K562 treated with DMSO at 1 percent for 12 hours (cell line): ENCODE data around the gene NOTO. TPM values are rescaled to one million over a fixed set of nuclear protein-coding genes. Genes with fewer than 3 reads are reported as not detected.

Source experiments
- total RNA-seq: library from RNA; unstranded; fragments of 300-600 nt; gene quantifications from 2 replicates; pipeline ENCODE4 v1.2.3, GENCODE V29; 2022; ENCODE audit not compliant: insufficient read depth

Gene NOTO, protein sequence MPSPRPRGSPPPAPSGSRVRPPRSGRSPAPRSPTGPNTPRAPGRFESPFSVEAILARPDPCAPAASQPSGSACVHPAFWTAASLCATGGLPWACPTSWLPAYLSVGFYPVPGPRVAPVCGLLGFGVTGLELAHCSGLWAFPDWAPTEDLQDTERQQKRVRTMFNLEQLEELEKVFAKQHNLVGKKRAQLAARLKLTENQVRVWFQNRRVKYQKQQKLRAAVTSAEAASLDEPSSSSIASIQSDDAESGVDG
- not detected in 2 replicates for total RNA-seq

GRCh38 chr2:73202156-73203054 lies at the start of gene NOTO:
Gene NOTO (plus strand): TSS chr2:73202574. CDS start chr2:73202667, 93 bp downstream.

GRCh38 chr2:73214120-73215035 lies 12.0 kb downstream of the NOTO start, which contains the start of gene SMYD5:
Gene SMYD5 (plus strand): TSS chr2:73214245. CDS start chr2:73214267, 22 bp downstream.

GRCh38 chr2:73233154-73233931 lies 31.0 kb downstream of the NOTO start, which contains the start of gene PRADC1:
Gene PRADC1 (minus strand): TSS chr2:73233239. CDS start chr2:73233160, 79 bp downstream.

DNA sequence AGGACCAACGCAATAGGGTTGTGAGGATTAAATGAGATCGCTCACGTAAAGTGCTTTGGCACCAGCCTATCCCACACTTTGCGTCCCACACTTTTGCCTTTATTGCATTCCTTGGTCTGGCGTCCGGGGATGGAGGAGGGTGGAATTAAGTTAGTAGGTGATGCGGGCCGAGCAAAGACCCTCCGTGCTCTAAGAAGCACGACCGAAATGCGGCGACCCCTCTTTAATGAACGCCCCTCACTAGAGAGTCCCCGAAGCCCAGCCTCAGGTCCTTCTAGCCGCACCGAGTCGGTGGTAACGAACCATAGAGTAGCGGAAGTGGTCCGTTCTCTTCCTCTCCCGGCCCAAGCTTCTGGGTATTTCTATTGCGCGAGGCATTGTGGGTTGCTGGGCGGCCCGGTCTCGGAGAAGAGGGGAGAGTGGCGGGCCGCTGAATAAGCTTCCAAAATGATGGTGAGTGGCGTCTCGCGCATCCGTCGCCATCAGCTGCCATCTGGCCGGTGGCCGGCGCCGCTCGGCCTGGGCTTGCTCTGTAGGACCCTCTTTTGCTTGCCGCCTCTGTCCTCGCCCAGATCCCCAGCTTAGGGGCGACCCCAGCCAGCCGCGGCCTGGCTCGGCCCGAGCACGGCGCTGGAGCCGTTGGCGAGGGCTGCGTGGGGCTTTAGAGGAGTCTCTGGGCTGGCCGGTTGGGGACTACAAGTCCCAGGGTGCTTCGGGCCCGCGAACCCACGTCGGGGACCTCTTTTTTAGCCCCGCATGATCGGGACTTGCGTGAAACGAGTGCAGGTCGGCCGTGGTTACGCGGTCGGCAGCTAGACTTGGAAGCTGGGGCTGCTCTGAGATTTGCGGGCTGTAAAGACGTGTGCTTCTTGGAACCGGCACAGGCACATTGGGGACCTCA lies 31.8 kb downstream of the NOTO start, which contains the start of gene CCT7:
CCT7 (plus strand) TSS at position 377 of the 901 bp plus-strand sequence; CDS start at position 448, 71 bp downstream.

Other genes starting within 250 kb of the NOTO start
- gene SFXN5, start 130.9 kb upstream of the NOTO start, total RNA-seq: 14.9 and 23.7 TPM in 2 replicates
- 4.8 and 9.1 TPM in 2 replicates for gene RAB11FIP5, start 89.6 kb upstream of the NOTO start, total RNA-seq
- 11.6 and 15.1 TPM in 2 replicates for gene SMYD5, start 11.7 kb downstream of the NOTO start, total RNA-seq
- gene PRADC1, start 30.7 kb downstream of the NOTO start, total RNA-seq: 50.3 and 70.3 TPM in 2 replicates
- 379 and 386 TPM in 2 replicates for gene CCT7, start 31.7 kb downstream of the NOTO start, total RNA-seq
- gene FBXO41, start 81.9 kb downstream of the NOTO start, total RNA-seq: 0.64 and 1.3 TPM in 2 replicates
- not detected in 2 replicates for gene EGR4, start 91.0 kb downstream of the NOTO start, total RNA-seq
- 2.4 and 14.0 TPM in 2 replicates for gene ALMS1, start 183.3 kb downstream of the NOTO start, total RNA-seq